GM10266 (cell line): ENCODE results near the gene ECHS1.

Experiments
- DNase-seq: peaks from one replicate; pipeline ENCODE4 v3.0.0; 2012; ENCODE audit errors: extremely low spot score
- TF ChIP-seq, protein P1 (sequence below): IDR thresholded peaks from 2 replicates; pipeline ENCODE4 v1.5.1; 2012; ENCODE audit warnings: mild to moderate bottlenecking, low read depth; ENCODE audit not compliant: control insufficient read depth, insufficient read depth; ENCODE audit errors: missing control alignments

Gene ECHS1

DNA sequence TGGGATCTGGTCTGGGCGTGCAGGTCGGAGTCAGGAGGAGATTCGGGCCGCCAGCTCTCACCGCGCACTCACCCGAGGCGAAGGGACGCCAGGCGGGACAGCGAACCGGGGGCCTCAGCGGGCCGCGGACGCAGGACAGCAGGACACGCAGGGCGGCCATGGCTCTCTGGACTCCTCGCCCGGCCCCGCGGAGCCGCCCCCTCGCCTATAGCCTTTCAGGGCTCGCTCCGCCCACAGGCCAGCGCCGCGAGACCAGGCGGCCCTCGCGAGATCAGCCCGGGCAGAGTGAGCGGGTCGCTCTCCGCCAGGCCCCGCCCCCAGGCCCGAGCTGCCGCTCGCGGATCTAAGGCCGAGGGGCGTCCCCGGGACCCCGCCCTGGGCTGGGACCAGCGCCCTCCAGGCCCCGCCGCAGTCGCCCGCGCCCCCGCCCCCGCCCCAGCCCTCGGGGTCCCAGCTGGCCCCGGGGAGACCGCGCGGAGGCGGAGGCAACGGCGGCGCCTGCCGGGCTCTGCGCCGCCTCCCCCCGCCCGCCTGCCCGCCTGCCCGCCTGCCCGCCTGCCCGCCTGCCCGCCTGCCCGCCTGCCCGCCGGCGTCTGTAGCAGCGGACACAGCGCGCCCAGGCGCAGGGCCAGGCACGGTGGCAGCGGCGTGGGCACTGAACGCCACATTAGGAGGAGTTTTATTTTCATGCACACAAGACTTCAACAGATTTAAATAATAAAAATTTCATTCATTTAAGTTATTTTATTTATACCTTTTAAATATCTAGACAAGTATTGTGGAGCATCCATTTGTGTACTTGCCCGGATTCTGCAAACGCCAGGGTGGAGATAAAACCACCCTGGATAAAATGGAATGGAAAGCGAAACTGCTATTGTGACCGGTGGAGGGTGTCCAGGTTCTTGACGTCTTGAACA is at the start of gene ECHS1:
TSS of gene ECHS1 (minus strand) at position 181 of the 917 bp plus-strand sequence. CDS start at position 160, 21 bp downstream.
- TF ChIP-seq, protein P1, sequence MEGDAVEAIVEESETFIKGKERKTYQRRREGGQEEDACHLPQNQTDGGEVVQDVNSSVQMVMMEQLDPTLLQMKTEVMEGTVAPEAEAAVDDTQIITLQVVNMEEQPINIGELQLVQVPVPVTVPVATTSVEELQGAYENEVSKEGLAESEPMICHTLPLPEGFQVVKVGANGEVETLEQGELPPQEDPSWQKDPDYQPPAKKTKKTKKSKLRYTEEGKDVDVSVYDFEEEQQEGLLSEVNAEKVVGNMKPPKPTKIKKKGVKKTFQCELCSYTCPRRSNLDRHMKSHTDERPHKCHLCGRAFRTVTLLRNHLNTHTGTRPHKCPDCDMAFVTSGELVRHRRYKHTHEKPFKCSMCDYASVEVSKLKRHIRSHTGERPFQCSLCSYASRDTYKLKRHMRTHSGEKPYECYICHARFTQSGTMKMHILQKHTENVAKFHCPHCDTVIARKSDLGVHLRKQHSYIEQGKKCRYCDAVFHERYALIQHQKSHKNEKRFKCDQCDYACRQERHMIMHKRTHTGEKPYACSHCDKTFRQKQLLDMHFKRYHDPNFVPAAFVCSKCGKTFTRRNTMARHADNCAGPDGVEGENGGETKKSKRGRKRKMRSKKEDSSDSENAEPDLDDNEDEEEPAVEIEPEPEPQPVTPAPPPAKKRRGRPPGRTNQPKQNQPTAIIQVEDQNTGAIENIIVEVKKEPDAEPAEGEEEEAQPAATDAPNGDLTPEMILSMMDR = no peak
- DNase-seq = peak; percentile 100

DNA sequence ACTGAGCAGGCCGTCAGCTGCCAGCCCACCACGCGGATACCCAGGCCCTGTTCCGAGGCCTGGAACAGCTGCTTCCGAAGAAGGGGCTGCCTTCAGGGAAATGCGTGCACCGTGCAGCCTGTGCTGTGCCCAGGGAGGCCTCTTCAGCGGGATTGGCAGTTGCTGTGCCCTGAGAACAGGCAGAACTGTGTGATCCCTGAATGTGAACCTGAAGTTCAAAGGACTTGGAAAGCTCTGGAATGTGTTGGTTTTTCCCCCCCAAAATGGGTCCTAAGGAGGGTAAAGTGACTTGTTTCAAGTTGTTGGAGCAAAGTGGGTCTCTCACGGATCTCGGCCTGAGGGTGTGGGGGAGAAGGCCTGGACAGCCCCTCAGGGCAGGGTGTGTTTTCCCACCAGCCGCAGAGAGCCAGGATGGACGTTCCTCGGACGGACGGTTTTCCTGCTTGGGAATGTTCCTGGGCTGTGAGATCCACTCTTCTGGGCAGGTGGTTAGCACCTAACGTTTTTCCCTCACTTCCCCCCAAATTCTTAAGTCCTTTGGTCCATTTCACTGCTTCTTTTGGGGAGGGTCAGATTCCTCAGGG is 49.2 kb upstream of the ECHS1 start:
- TF ChIP-seq, protein P1 = no peak
- no peak for DNase-seq

DNA sequence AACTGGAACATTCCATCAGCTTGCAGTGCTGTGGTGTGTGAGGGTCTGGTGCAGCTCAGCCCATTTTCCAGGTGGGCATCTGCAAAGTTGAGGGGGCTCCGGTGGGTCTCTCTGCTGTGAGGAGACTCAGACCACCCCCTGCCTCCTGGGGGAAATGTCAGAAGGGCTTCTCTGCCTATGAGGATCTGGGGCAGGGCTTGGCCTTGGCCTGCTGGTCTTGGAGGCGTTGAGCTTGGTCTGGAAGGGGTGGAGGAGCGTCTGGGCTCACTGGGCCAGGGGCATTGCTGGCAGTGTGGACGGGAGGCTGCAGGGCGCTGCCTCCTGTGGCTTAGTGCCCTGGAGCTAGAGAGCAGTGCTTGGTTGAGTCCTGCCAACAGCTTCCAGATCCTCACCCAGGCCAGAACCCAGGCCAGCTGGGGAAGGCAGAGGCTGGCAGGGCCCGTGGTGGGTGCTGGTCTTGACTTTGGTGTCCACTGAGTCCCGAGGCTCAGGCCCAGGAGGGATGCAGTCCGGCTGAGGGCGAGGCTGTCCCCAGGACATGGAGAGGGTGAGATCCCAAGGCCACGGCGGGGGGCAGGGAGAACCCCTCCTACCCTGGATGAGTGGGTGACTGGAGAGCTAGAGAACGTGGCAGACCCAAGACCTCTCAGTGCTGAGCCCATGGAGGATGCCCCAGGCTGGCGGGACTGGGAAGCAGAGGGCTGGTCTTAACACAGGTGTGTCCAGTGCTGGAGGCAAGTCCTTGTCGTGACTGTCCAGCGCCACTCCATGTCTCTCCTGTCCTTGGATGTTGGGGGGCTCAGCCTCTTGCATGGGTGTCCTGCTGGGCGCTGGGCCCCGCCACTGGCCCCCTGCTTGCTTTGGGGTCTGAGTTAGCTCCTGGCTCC is 48.4 kb upstream of the ECHS1 start:
- peak; percentile 32 for DNase-seq
- TF ChIP-seq, protein P1 = no peak

DNA sequence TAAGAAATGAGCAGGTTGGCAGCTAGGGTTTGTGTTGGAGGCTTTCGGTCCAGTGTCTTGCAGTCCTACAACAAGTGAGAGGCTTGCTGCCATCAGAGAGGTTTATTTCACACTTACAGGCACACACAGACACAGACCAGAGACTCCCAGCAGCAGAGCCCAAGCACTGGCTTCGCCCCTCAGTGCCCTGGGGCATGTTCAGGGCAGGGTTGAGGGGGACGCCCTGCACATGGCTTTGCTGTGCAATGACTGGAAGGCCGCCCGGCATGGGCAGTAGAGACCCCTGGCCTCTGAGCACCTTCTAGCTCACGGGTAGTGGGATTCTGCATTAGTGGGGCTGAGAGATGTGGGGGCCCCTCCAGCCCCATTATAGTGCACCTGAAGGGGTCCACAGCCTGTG is 47.4 kb upstream of the ECHS1 start:
- TF ChIP-seq, protein P1 = no peak
- DNase-seq = no peak

DNA sequence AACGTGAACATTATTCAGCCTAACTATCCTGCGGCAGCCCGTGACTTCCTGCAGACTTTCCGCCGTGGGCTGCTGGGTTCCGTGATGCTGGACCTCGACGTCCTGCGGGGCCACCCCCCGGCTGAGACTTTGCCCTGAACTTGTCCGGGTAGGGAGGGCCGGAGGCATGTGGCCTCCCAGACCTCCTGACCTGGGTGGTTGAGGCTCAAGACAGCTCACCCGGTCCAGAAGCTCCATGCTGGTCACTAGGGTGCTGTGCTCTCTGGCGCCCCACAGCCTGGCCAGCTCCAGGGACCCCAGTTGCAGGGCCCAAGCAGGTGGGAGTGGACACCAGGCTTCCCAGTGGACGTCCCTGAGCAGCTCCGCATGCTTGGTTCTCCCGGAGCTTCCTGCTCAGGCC is 46.9 kb upstream of the ECHS1 start:
- TF ChIP-seq, protein P1 = no peak
- DNase-seq = no peak

DNA sequence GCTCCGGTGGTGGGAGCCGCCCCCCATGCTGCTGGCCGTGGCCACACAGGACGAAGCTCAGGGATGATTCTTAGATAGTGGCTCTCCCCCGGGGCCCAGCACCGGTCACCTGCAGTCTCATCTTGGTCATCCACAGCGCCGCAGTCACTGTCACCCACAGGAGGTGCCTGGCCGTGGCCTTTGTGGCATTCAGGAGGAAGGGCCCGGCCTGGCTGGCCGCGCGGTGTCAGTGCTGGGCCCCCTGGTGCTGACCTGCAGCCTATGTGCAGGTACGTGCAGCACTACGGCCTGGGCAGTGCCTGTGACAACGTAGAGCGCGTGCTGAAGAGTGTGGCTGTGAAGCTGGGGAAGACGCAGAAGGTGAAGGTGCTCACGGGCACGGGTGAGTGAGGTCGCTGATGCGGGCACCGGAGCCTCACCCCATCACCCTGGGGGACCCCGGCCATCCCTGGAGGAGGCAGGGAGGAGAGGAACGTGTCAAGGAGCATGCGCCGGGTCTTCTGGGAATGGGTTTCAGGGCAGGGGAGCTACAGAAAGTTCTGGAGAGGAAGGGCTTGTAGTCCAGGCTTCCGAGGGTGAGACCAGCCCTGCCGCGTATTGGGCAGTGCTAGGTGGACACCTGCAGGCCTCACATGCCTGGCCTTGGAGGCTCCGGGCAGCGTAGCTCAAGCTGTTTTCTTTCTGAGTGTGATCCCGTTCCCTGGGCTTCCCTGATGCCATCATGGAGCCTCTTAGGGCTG is 46.2 kb upstream of the ECHS1 start:
- no peak for DNase-seq
- TF ChIP-seq, protein P1 = no peak
